HEK293 (cell line): ENCODE data around the gene POU3F4.

Source experiments
- GLIS2 ChIP-seq: fragments of 450-650 bp; formaldehyde crosslinking; IDR thresholded peaks from 2 replicates; pipeline ENCODE4 v1.5.1; 2016; ENCODE audit warnings: missing biosample characterization, missing genetic modification characterization

The POU3F4 gene

GRCh38 chrX:83535417-83536196 is 27.5 kb downstream of the POU3F4 start (continued):
- no peak for TF ChIP-seq GLIS2
